SH-SY5Y (cell line): ENCODE data around the gene VWA3B.

Experiments used
- GATA2 ChIP-seq: IDR thresholded peaks from 2 replicates; pipeline ENCODE4 v1.6.1; 2011; ENCODE audit warnings: mild to moderate bottlenecking, low read depth, low read length
- GATA3 ChIP-seq: IDR thresholded peaks from 2 replicates; pipeline ENCODE4 v1.6.1; 2011; ENCODE audit warnings: low read depth, mild to moderate bottlenecking, low read length, moderate library complexity

- no peak for TF ChIP-seq GATA2
- TF ChIP-seq GATA3: no peak
Observed at GRCh38 chr2:98157557-98157956, 70.6 kb downstream of the VWA3B start.
